PC-9 (cell line): ENCODE data around the gene PAOX. TPM values are rescaled to one million over a fixed set of nuclear protein-coding genes. Genes with fewer than 3 reads are reported as not detected.

Source experiments
- BruUV-seq: library from RNA; stranded (reverse); fragments of 400-500 nt; replicated peaks from 2 replicates; lab custom pipeline; 2021; lab: Mats Ljungman, UMichigan
- CTCF ChIA-PET: fragments of 300-600 bp; sonication (Branson Sonifier 250); formaldehyde crosslinking; loops from one replicate; lab custom pipeline; 2022; ENCODE audit warnings: antibody characterized with exemption; lab: Charles Lee
- POLR2A ChIA-PET: fragments of 300-600 bp; sonication (Branson Sonifier 250); formaldehyde crosslinking; loops from one replicate; lab custom pipeline; 2022; ENCODE audit warnings: antibody characterized with exemption; ENCODE audit not compliant: unreplicated experiment; lab: Charles Lee
- DNase-seq, 2 experiments: peaks; one replicate each; pipeline versions ENCODE4 v3.0.0 to v3.0.0-alpha.2; 2015 to 2022; ENCODE audit warnings: mixed read lengths in 1 of 2
- H2AFZ ChIP-seq: fragments of 200-600 bp; sonication (generic); 2 replicates; pipeline ENCODE4 v1.8.1; 2017; ENCODE audit warnings: antibody characterized with exemption
- H3F3A ChIP-seq: fragments of 200-600 bp; sonication (generic); 2 replicates; pipeline ENCODE4 v1.8.1; 2017; ENCODE audit warnings: antibody characterized with exemption, mild to moderate bottlenecking, low read depth; ENCODE audit not compliant: insufficient read depth
- H3K27ac ChIP-seq: fragments of 200-600 bp; sonication (generic); 2 replicates; pipeline ENCODE4 v1.6.1; 2016; ENCODE audit warnings: mixed run types
- H3K27me3 ChIP-seq: fragments of 200-600 bp; sonication (generic); 2 replicates; pipeline ENCODE4 v1.6.1; 2016; ENCODE audit warnings: low read depth, mixed run types; ENCODE audit not compliant: insufficient read depth
- H3K36me3 ChIP-seq: fragments of 200-600 bp; sonication (generic); 2 replicates; pipeline ENCODE4 v1.6.1; 2016; ENCODE audit warnings: low read depth, mixed run types
- H3K4me1 ChIP-seq: fragments of 200-600 bp; sonication (generic); replicated peaks from 2 replicates; pipeline ENCODE4 v1.6.1; 2016; ENCODE audit warnings: mixed run types; ENCODE audit not compliant: insufficient read depth
- H3K4me2 ChIP-seq: fragments of 200-600 bp; sonication (generic); 2 replicates; pipeline ENCODE4 v1.6.1; 2017; ENCODE audit warnings: mixed run types
- H3K4me3 ChIP-seq: fragments of 200-600 bp; sonication (generic); 2 replicates; pipeline ENCODE4 v1.6.1; 2016; ENCODE audit warnings: mixed run types
- H3K79me2 ChIP-seq: fragments of 200-600 bp; sonication (generic); 2 replicates; pipeline ENCODE4 v1.6.1; 2017; ENCODE audit warnings: low read depth, mixed run types
- H3K9me2 ChIP-seq: fragments of 200-600 bp; sonication (generic); 2 replicates; pipeline ENCODE4 v1.8.1; 2017; ENCODE audit warnings: mild to moderate bottlenecking; ENCODE audit not compliant: insufficient read depth
- H3K9me3 ChIP-seq: fragments of 200-600 bp; sonication (generic); 2 replicates; pipeline ENCODE4 v1.8.1; 2016; ENCODE audit warnings: low read depth; ENCODE audit not compliant: insufficient read depth
- H4K20me1 ChIP-seq: fragments of 200-600 bp; sonication (generic); 2 replicates; pipeline ENCODE4 v1.8.1; 2017; ENCODE audit not compliant: insufficient read depth
- CTCF ChIP-seq: fragments of 200-600 bp; sonication (generic); conservative IDR thresholded peaks from 2 replicates; pipeline ENCODE4 v1.6.1; 2017; ENCODE audit warnings: mixed run types, antibody characterized with exemption, mild to moderate bottlenecking, moderate library complexity
- EZH2 ChIP-seq: fragments of 200-600 bp; sonication (generic); IDR thresholded peaks from 2 replicates; pipeline ENCODE4 v1.8.0; 2017; ENCODE audit warnings: antibody characterized with exemption, low read depth
- intact Hi-C: fragments of 100-400 bp; cut with micrococcal nuclease; formaldehyde crosslinking; loops from one replicate; pipeline ENCODE4 v1.10.0; 2022; ENCODE audit not compliant: unreplicated experiment
- total RNA-seq: library from RNA; stranded (reverse); gene quantifications from 2 replicates; pipeline ENCODE4 v1.2.3, GENCODE V29; 2021

The PAOX gene
- total RNA-seq, 1 experiment from 2014 or later, result 5.7 TPM

GRCh38 chr10:133419211-133419950 is 40.3 kb downstream of the PAOX start:
- DNase-seq, result no peak
- H3F3A ChIP-seq, result no peaks in the 10 kb centered on the region
- ChIA-PET POLR2A (no interaction called here), CTCF (no interaction called here)
- H3K9me2 ChIP-seq, result no peaks in the 10 kb centered on the region
- TF ChIP-seq EZH2 (no peak), CTCF (no peak)
- BruUV-seq, result no TSS peak
- H4K20me1 ChIP-seq, result no peaks in the 10 kb centered on the region
- intact Hi-C loops, result no loop called here
- H3K36me3 ChIP-seq, result no peaks in the 10 kb centered on the region
- H3K79me2 ChIP-seq, result no peaks in the 10 kb centered on the region
- no peaks in the 10 kb centered on the region for H3K4me1 ChIP-seq
- H3K9me3 ChIP-seq, result no peaks in the 10 kb centered on the region
- no peak overlapping the region for H3K27ac ChIP-seq
- H3K27me3 ChIP-seq, result no peaks in the 10 kb centered on the region
- H3K4me2 ChIP-seq, result no peak overlapping the region
- no peak overlapping the region for H3K4me3 ChIP-seq
- H2AFZ ChIP-seq, result no peak overlapping the region

GRCh38 chr10:133420028-133420427 is 41.0 kb downstream of the PAOX start:
- Histone ChIP-seq H3K9me3 (no peaks in the 10 kb centered on the region), H3K4me3 (no peak overlapping the region), H3K36me3 (no peaks in the 10 kb centered on the region), H3K9me2 (no peaks in the 10 kb centered on the region), H3K4me2 (no peak overlapping the region), H3K79me2 (no peaks in the 10 kb centered on the region), H3F3A (no peaks in the 10 kb centered on the region), H4K20me1 (no peaks in the 10 kb centered on the region), H3K27ac (no peak overlapping the region), H3K4me1 (no peaks in the 10 kb centered on the region), H3K27me3 (no peaks in the 10 kb centered on the region), H2AFZ (no peak overlapping the region)
- ChIA-PET POLR2A (no interaction called here), CTCF (no interaction called here)
- no TSS peak for BruUV-seq
- intact Hi-C loops, result no loop called here
- no peak for DNase-seq
- TF ChIP-seq EZH2, result no peak
- no peak for TF ChIP-seq CTCF

- no peak overlapping the region for H3K4me2 ChIP-seq
- no peaks in the 10 kb centered on the region for H4K20me1 ChIP-seq
- H3K79me2 ChIP-seq, result no peaks in the 10 kb centered on the region
- ChIA-PET POLR2A (no interaction called here), CTCF (no interaction called here)
- H3K4me3 ChIP-seq, result no peak overlapping the region
- intact Hi-C loops, result no loop called here
- H3F3A ChIP-seq, result no peaks in the 10 kb centered on the region
- H3K4me1 ChIP-seq, result no peaks in the 10 kb centered on the region
- TF ChIP-seq CTCF (no peak), EZH2 (no peak)
- H3K9me2 ChIP-seq, result no peaks in the 10 kb centered on the region
- H3K9me3 ChIP-seq, result no peaks in the 10 kb centered on the region
- no peak overlapping the region for H2AFZ ChIP-seq
- DNase-seq, result no peak
- H3K27ac ChIP-seq, result no peak overlapping the region
- no peaks in the 10 kb centered on the region for H3K27me3 ChIP-seq
- no TSS peak for BruUV-seq
- no peaks in the 10 kb centered on the region for H3K36me3 ChIP-seq
Measured at GRCh38 chr10:133420579-133420978, 41.5 kb downstream of the PAOX start.
